BJ (cell line): ENCODE measurements around the gene TMEM205. TPM values are rescaled to one million over a fixed set of nuclear protein-coding genes. Genes with fewer than 3 reads are reported as not detected.

Experiments used
- CTCF ChIA-PET: fragments of 350-600 bp; formaldehyde crosslinking; extraction: SDS; loops from one replicate; lab custom pipeline; 2021; ENCODE audit warnings: antibody characterized with exemption, inconsistent platforms; lab: Yijun Ruan, JAX
- POLR2A ChIA-PET: fragments of 300-600 bp; sonication (Branson Sonifier 250); formaldehyde crosslinking; extraction: SDS; loops from one replicate; lab custom pipeline; 2021; ENCODE audit warnings: antibody characterized with exemption; lab: Charles Lee
- DNase-seq: peaks from one replicate; pipeline ENCODE4 v3.0.0-alpha.2; 2011; ENCODE audit warnings: low read depth
- H3K27me3 ChIP-seq: 2 replicates; pipeline ENCODE4 v1.6.0; 2011; ENCODE audit warnings: low read length; ENCODE audit not compliant: control insufficient read depth, insufficient read depth
- H3K36me3 ChIP-seq: 2 replicates; pipeline ENCODE4 v1.5.1; 2011; ENCODE audit warnings: low read length; ENCODE audit not compliant: control insufficient read depth, insufficient read depth
- H3K4me3 ChIP-seq: 2 replicates; pipeline ENCODE4 v1.5.1; 2011; ENCODE audit warnings: low read depth, mild to moderate bottlenecking, control low read depth, low read length
- CTCF ChIP-seq: IDR thresholded peaks from 2 replicates; pipeline ENCODE4 v1.5.1; 2011; ENCODE audit warnings: low read depth, mild to moderate bottlenecking, control low read depth, inconsistent platforms, low read length, moderate library complexity; ENCODE audit not compliant: insufficient read depth
- polyA plus RNA-seq: library from polyadenylated mRNA; depleted of rRNA; stranded (reverse); fragments of >200 nt; gene quantifications from 2 replicates; pipeline ENCODE4 v1.2.3, GENCODE V29; 2011

The TMEM205 gene
- polyA plus RNA-seq, 1 experiment: 107 TPM

DNA sequence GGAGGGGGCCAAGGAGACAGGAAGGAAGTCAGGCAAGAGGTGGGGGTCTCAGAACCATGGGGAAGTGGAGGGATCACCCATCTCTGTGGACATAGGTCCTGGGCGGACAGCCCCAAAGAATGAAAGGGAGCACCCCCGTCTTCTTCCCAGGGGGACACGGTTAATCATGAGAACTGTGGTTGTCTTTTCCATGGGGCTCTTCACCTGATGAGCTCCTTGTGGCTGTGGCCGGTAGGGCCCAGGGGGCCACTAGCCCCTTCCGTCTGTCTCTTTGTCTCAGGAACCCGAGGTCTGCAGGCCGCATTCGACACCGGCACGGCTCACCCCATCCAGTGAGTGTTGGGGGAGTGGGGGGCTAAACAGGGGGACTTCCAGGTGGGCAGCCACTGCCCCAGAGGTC, 17.8 kb upstream of the TMEM205 start:
- Histone ChIP-seq H3K4me3 (no peak overlapping the region), H3K27me3 (no peaks in the 10 kb centered on the region), H3K36me3 (peaks cover 28% of the 10 kb centered on the region)
- DNase-seq: no peak
- POLR2A ChIA-PET: no interaction called here
- CTCF ChIA-PET: no interaction called here
- no peak for TF ChIP-seq CTCF

GRCh38 chr19:11361771-11362731, 16.0 kb upstream of the TMEM205 start:
- ChIA-PET POLR2A (no interaction called here), CTCF (interaction anchor here (0.6 to 0.9 kb wide), 2 partner anchors 13 to 21 kb away, joined by 3 read pairs; no protein-coding TSS in a partner anchor)
- TF ChIP-seq CTCF: no peak
- no peak for DNase-seq
- H3K4me3 ChIP-seq: no peak overlapping the region
- H3K27me3 ChIP-seq: no peaks in the 10 kb centered on the region
- H3K36me3 ChIP-seq: peaks cover 28% of the 10 kb centered on the region

GRCh38 chr19:11361037-11361770, 15.1 kb upstream of the TMEM205 start:
- no peak overlapping the region for H3K4me3 ChIP-seq
- ChIA-PET CTCF (interaction anchor here (0.6 kb wide), 1 partner anchor 13 kb away, joined by 3 read pairs; no protein-coding TSS in a partner anchor), POLR2A (no interaction called here)
- H3K27me3 ChIP-seq: no peaks in the 10 kb centered on the region
- H3K36me3 ChIP-seq: peaks cover 28% of the 10 kb centered on the region
- no peak for TF ChIP-seq CTCF
- no peak for DNase-seq

DNA sequence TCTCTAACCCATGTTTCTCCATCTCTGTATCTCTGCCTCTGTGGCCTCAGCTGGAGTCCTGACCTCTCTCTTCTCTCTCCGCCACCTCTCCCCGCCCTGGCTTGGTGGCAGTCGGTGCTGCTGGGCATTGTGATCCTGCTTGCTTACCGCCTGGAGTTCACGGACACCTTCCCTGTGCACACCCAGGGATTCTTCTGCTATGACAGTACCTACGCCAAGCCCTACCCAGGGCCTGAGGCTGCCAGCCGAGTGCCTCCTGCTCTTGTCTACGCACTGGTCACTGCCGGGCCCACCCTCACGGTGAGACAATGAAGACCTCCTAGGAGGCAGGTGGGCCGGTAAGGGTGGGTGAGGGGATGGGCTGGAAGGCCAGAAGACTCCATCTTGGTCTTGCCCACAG, 13.4 kb upstream of the TMEM205 start:
- Histone ChIP-seq H3K4me3 (no peak overlapping the region), H3K36me3 (peaks cover 24% of the 10 kb centered on the region), H3K27me3 (no peaks in the 10 kb centered on the region)
- ChIA-PET CTCF (no interaction called here), POLR2A (no interaction called here)
- DNase-seq: no peak
- no peak for TF ChIP-seq CTCF
